GM18499 (cell line): ENCODE measurements around the gene ETV4.
"Not testable (repeated sequence)": the region's sequence is repeated elsewhere in the genome, so short reads cannot be mapped to it uniquely, and the experiment has no call there.

Experiments used
- ATAC-seq: cut with Tn5 transposase; IDR thresholded peaks from one replicate; pipeline ENCODE4 v1.9.1; 2021; ENCODE audit warnings: moderate number of reproducible peaks; ENCODE audit not compliant: insufficient read depth, unreplicated experiment

The ETV4 gene

GRCh38 chr17:43521389-43521788 lies 24.8 kb downstream of the ETV4 start:
- ATAC-seq, result no peak

GRCh38 chr17:43517615-43518386 lies 28.3 kb downstream of the ETV4 start:
- ATAC-seq, result no peak

- ATAC-seq, result no peak
Observed at GRCh38 chr17:43517161-43517560, 29.0 kb downstream of the ETV4 start.

- no peak for ATAC-seq
Observed at GRCh38 chr17:43515656-43516055, 30.5 kb downstream of the ETV4 start.

- ATAC-seq, result not testable (repeated sequence)
Observed at GRCh38 chr17:43511199-43511598, 34.9 kb downstream of the ETV4 start.

- not testable (repeated sequence) for ATAC-seq
Observed at GRCh38 chr17:43509440-43509839, 36.7 kb downstream of the ETV4 start.

- no peak for ATAC-seq
Observed at GRCh38 chr17:43490621-43491020, 55.5 kb downstream of the ETV4 start.

- peak; percentile 95 for ATAC-seq
Observed at GRCh38 chr17:43483674-43484551, 62.2 kb downstream of the ETV4 start, which contains the start of gene DHX8. TSS of gene DHX8 (plus strand) at chr17:43483975. CDS start at chr17:43484038, 63 bp downstream.

- no peak for ATAC-seq
Observed at GRCh38 chr17:43482103-43483012, 63.8 kb downstream of the ETV4 start.

- no peak for ATAC-seq
Observed at GRCh38 chr17:43479948-43480347, 66.2 kb downstream of the ETV4 start.
